ENCODE data around the gene PCDH9.

DNA sequence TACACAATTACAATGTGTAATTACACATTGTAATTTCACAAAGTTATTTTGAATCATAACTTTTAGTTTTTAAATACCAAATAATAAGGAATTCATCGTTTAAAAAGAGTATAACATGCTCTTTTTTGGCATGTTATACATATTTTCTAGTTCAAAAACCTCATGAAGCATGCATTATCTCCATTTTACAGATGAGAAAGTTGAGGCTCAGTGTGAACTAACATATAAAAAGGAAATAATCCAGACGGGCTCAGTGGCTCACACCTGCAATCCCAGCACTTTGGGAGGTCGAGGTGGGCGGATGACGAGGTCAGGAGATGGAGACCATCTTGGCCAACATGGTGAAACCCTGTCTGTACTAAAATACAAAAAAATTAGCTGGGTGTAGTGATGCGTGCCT, 107.9 kb downstream of the PCDH9 start:
- TF ChIP-seq CTCF (conservative IDR thresholded peaks at IDR 0.05; ENCODE audit: low read length): no peak
- no peak for TF ChIP-seq EZH2phosphoT487 (IDR thresholded peaks at IDR 0.05; ENCODE audit: borderline replicate concordance)

Measured in Loucy (cell line).